Measurements from ENCODE around the gene RAD51B.

GRCh38 chr14:68380329-68380741, 560.8 kb downstream of the RAD51B start:
- TF ChIP-seq EP300 (IDR thresholded peaks at IDR 0.05) (no peak), CTCF (IDR thresholded peaks at IDR 0.05) (no peak), POLR2A (IDR thresholded peaks at IDR 0.05) (no peak)
